ENCODE measurements around the gene CDK17.

CDK17 gene

DNA sequence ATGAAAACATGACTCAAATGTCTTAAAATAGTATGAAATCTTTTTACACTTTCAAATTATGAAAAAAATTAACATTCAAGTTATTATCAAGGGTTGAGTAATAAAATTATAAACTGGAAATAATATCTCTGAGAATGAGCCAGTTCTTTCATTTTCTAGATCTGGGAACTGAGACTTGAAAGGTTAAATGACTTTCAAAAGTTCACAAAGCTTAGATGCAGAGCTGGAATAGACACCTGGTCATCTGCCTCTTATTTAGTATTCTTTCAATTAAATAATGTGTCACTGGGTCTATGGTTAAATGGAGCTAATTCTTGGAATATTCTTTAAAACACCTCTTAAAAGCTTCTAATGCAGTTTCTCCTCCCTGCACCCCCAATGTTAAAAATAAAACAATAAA is 86.6 kb downstream of the CDK17 start:
- DNase-seq: no peak

DNA sequence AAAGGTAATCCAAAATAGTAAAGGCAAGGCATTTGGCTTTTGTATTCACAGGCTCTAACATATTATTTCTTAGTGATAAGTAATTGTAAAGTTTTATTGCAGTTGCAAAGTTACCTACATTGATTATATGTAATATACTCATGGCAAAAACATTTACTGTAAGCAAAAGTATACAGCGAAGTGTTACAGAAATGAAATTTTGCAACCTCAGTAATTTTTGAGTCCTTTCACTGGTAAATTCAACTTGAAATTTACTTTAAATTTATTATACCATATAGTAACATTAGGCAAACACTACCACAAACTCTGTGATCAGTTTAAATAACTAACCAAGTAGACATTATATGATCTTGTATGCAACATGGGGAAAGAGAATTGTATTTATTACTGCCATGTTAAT is 89.0 kb downstream of the CDK17 start:
- no peak for DNase-seq

GRCh38 chr12:96310067-96310466 is 90.2 kb downstream of the CDK17 start:
- no peak for DNase-seq

- no peak for DNase-seq
Measured at GRCh38 chr12:96308881-96309280, 91.4 kb downstream of the CDK17 start.

DNA sequence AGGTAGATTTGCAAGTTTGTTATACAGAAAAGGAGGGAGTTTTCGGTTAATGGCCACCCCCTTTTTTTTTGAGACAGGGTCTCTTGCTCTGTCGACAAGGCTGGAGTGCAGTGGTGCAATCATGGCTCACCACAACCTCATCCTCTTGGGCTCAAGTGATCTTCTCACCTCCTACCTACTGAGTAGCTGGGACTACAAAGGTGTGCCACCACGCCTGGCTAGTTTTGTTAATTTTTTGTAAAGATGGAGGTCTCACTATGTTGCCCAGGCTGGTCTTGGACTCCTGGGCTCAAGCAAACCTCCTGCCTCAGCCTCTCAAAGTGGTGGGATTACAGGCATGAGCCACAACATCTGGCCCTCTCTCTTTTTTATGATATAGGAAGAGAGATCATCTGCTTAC is 94.6 kb downstream of the CDK17 start:
- DNase-seq: no peak

DNA sequence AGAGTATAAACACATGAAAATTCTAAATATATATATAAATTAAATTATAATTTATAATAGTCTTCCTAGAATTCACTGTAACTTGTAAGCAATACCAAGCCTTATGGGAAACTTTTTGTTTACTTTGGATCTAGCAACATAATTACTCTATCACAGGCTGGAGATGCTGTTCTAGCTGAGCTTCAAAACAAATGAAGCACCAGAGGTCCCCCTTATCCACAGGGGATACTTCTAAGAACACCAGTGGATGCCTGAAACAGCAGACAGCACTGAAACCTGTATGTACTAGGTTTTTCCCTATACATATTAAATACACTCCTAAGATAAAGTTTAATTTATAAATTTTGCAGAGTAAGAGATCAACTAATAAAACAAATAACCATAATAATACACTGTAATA is 96.6 kb downstream of the CDK17 start:
- DNase-seq: no peak

GRCh38 chr12:96302687-96303310 is 97.4 kb downstream of the CDK17 start:
- no peak for DNase-seq

- no peak for DNase-seq
Measured at GRCh38 chr12:96301732-96302131, 98.5 kb downstream of the CDK17 start.

DNA sequence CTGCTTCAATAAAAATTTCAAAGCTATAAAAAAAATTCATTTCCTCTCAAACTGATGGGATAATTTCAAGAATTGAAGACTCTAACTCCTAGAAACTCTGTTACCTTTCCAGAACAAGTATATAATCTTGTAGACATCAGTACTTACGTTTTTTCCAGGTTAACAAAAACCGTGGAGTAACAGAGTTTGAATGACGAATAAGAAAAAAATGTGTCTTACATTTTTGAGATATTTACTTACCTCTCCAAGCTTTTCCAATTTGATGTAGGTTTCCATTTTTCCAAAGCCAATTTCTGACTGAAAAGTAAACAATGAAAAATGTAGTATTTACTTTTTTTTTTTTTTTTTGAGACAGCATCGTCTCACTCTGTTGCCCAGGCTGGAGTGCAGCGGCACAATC is 100.2 kb downstream of the CDK17 start:
- no peak for DNase-seq

DNA sequence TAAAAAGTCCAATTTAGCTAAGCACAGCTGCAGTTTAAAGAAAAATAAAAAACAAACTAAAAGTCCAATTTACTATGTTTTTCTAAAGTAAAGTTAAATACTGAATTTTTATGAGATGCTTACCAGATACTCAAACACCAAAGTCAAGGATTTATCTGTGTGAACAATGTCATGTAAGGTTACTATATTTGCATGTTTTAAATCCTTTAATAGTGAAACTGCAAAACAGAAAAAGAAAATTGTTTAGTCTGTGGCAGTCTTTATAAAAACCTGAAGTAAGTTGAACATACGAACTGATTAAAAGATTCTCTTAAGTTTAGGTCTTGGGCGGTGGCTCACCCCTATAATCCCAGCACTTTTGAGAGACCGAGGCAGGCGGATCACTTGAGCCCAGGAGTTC is 102.7 kb downstream of the CDK17 start:
- no peak for DNase-seq

- no peak for DNase-seq
Measured at GRCh38 chr12:96295532-96296160, 104.6 kb downstream of the CDK17 start.

DNA sequence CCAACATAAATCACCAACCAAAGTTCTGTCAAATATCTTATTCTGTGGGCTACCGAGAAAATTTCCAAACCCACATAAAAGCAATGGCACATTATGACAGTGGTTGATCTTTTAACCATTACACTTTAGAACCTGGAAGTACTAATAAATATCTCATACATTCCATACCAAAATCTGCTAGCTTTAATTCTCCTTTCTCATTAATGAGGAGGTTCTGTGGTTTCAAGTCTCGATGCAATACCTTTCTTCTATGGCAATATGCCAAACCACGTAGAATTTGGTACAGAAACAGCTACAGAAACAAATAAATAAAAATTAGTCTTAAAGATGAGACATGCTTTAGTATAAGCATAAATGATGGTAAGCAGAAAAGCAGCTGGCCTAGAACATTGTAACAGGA is 105.4 kb downstream of the CDK17 start:
- no peak for DNase-seq

DNA sequence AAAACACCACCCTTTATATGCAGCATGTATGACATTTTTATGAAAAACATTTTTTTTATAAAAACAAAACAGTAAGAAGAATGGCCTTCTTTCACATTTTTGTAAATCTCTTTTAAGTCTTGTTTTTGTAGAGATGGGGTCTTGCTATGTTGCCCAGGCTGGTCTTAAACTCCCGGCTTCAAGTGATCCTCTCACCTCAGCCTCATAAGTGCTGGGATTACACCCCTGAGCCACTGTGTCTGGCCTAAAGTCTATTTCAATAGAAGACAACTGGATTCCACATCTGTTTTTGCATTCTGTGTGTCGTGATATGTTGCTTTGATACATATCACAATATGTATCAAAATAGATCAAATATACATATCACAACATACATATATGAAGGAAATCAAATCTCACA is 107.1 kb downstream of the CDK17 start:
- DNase-seq: no peak

GRCh38 chr12:96289067-96289466 is 111.2 kb downstream of the CDK17 start:
- no peak for DNase-seq

GRCh38 chr12:96285158-96285557 is 115.1 kb downstream of the CDK17 start:
- no peak for DNase-seq

DNA sequence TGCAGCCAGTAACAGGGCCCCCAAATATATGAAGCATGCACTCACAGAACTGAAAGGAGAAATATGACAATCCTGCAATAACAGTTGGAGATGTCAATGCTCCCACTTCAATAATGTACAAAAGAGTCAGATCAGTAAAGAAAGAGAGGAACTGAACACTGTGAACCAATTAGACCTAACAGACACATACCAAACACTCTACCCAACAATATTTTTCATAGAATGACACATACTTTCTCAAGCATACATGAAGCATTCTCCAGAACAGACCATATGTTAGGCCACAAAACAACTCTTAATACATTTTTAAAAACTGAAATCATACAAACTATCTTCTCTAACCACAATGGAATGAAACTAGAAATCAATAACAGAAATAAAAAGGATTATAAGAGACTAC is 125.9 kb downstream of the CDK17 start:
- no peak for DNase-seq

DNA sequence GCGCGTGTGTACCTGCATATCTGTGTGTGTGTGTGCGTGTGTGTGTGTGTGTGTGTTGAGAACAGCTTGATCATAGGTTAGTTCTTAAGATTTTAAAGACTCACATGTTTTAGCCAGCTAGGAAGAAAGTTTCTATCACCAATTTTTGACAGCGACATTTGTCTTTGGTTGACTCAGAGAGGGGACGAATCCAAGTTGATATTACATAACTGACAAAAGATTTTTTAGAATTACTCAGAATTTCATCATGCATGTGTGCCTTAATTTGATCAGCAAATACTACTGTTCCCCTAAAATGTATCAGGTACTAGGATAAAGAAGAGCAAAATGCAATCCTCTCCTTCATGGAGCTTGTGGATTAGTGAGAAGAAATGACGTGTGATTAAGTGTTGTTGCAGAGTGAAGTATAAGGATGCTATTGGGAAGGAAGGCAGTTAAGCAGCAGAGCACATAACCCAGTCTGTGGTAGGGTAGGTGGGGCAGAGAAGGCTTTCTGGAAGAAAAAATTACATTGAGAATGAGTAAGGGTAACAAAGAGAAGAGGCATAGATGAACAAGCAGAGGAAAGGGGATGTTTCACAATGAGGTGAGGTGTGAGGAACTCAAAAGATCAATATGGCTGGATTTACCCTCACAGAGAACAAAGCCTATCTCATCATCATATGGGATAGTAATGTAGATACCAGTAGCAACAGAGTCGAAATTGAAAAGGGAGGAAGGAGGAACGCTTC is 128.6 kb downstream of the CDK17 start:
- DNase-seq: no peak

DNA sequence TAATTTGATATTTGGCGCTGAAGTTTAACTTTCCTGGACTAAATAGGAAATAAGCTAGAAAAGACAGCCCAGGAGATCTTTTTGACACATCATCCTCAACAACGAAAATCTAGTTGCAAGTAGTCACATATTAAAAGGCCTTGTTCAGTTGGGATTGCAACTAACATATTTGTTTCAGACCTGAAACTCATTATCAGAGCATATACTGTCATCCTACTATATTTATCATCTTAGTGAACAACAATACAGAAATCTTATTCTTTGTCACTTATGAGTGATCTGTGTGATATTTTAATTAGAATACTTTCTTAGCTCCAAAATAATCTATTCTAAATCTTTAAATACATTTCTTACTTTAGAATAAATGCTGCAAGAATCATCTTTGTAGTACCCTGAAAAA is 134.0 kb downstream of the CDK17 start:
- DNase-seq: no peak

DNA sequence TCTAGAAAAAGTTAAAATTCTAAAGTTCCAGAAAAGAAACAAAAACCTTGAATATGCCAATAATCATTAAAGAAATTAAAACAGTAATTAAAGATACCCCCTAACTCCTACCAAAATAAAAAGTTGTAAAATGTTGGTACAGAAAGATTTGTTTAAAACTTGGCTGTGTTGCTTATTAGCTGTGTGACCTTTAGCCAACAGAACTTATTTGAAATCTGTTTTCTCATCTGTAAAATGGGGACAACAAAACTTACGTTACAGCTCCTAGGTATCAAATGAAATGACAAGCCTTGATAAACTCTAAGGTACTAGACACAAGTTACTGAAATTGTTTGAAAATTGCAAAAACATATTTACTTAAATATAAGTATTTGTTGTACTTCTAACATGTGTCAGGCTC is 134.4 kb downstream of the CDK17 start:
- DNase-seq: no peak

DNA sequence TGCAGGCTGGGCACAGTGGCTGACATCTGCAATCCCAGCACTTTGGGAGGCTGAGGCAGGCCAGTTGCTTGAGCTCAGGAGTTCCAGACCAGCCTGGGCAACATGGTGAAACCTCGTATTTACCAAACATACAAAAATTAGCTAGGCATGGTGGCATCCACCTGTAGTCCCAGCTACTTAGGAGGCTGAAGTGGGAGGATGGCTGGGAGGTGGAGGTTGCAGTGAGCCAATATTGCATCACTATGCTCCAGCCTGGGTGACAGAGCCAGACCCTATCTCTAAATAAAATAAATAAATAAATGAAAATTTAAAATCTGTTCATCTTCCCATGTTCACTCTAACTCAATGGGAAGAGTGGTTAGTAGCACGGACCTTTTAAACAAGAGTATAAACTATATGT is 134.8 kb downstream of the CDK17 start:
- DNase-seq: no peak

GRCh38 chr12:96263449-96263902 is 136.8 kb downstream of the CDK17 start:
- peak; percentile 72 for DNase-seq

GRCh38 chr12:96261557-96261956 is 138.7 kb downstream of the CDK17 start:
- no peak for DNase-seq

GRCh38 chr12:96260644-96261043 is 139.6 kb downstream of the CDK17 start:
- no peak for DNase-seq

GRCh38 chr12:96260231-96260630 is 140.0 kb downstream of the CDK17 start:
- DNase-seq: no peak
